Endothelial cell of umbilical vein (primary cell): ENCODE data around the gene PHF23. TPM values are rescaled to one million over a fixed set of nuclear protein-coding genes. Genes with fewer than 3 reads are reported as not detected.

Experiments used
- BruUV-seq: library from RNA; stranded (reverse); fragments of 400-500 nt; replicated peaks from 2 replicates; lab custom pipeline; 2021; lab: Mats Ljungman, UMichigan
- CTCF ChIA-PET: fragments of 300-600, 350-600 bp; sonication (Branson Sonifier 250); formaldehyde crosslinking; loops from one replicate; lab custom pipeline; 2021; ENCODE audit warnings: antibody characterized with exemption, inconsistent platforms; lab: Charles Lee
- POLR2A ChIA-PET: fragments of 300-600, 350-600 bp; sonication (Branson Sonifier 250); formaldehyde crosslinking; loops from one replicate; lab custom pipeline; 2021; ENCODE audit warnings: antibody characterized with exemption, inconsistent platforms; lab: Charles Lee
- DNase-seq: peaks from one replicate; pipeline ENCODE4 v3.0.0-alpha.2; 2011; ENCODE audit warnings: low read depth, low spot score
- FAIRE-seq: peaks from 2 replicates; lab custom pipeline; 2011; peaks lifted over from hg19 to GRCh38; lab: Jason Lieb, UNC
- H2AFZ ChIP-seq: 2 replicates; pipeline ENCODE4 v1.6.0; 2012; ENCODE audit warnings: low read depth, low read length, control low read depth, inconsistent platforms
- H3K27ac ChIP-seq: 2 replicates; pipeline ENCODE4 v1.5.1; 2011; ENCODE audit warnings: low read depth, mild to moderate bottlenecking, control low read depth, low read length, moderate library complexity; ENCODE audit not compliant: insufficient read depth
- H3K27me3 ChIP-seq, 2 experiments: 2 replicates each; pipeline versions ENCODE4 v1.6.0 to v1.6.1; 2011; ENCODE audit warnings: low read length in 2 of 2, mixed read lengths in 1 of 2; ENCODE audit not compliant: control insufficient read depth in 2 of 2, insufficient read depth in 2 of 2
- H3K36me3 ChIP-seq, 2 experiments: 2 replicates in 1 of 2; 3 replicates in 1 of 2; pipeline ENCODE4 v1.5.1; 2011; ENCODE audit warnings: low read length in 2 of 2, mild to moderate bottlenecking in 1 of 2, moderate library complexity in 1 of 2; ENCODE audit not compliant: control insufficient read depth in 2 of 2, insufficient read depth in 2 of 2; ENCODE audit errors: extremely low read depth in 1 of 2
- H3K4me1 ChIP-seq: 3 replicates; pipeline ENCODE4 v1.5.1; 2011; ENCODE audit warnings: mild to moderate bottlenecking, low read length; ENCODE audit not compliant: control insufficient read depth, insufficient read depth; ENCODE audit errors: extremely low read depth
- H3K4me2 ChIP-seq: 2 replicates; pipeline ENCODE4 v1.6.1; 2011; ENCODE audit warnings: low read length, control low read depth, mixed read lengths; ENCODE audit not compliant: insufficient read depth
- H3K4me3 ChIP-seq, 3 experiments: fragments of 200-600 bp in 1 of 3; sonication (generic), shearing (Covaris generic) in 1 of 3; replicated peaks in 1 of 3; 2 replicates each; pipeline ENCODE4 v1.5.1; 2011 to 2016; ENCODE audit warnings: control low read depth in 3 of 3, low read length in 3 of 3, mild to moderate bottlenecking in 2 of 3, inconsistent platforms in 1 of 3, low read depth in 1 of 3, moderate library complexity in 1 of 3; ENCODE audit not compliant: insufficient read depth in 1 of 3
- H3K79me2 ChIP-seq: 2 replicates; pipeline ENCODE4 v1.6.0; 2012; ENCODE audit warnings: low read length, inconsistent platforms; ENCODE audit not compliant: control insufficient read depth, insufficient read depth
- H3K9ac ChIP-seq: replicated peaks from 2 replicates; pipeline ENCODE3; 2011; ENCODE audit warnings: low read length, control low read depth; ENCODE audit not compliant: insufficient read depth; ENCODE audit errors: extremely low read depth
- H3K9me1 ChIP-seq: replicated peaks from 3 replicates; pipeline ENCODE4 v1.6.0; 2011; ENCODE audit warnings: mild to moderate bottlenecking, low read length; ENCODE audit not compliant: control insufficient read depth, insufficient read depth; ENCODE audit errors: extremely low read depth
- H3K9me3 ChIP-seq: replicated peaks from 2 replicates; pipeline ENCODE4 v1.5.1; 2012; ENCODE audit warnings: low read length, inconsistent platforms; ENCODE audit not compliant: control insufficient read depth, insufficient read depth
- H4K20me1 ChIP-seq: replicated peaks from 2 replicates; pipeline ENCODE3; 2011; ENCODE audit warnings: mild to moderate bottlenecking, low read length; ENCODE audit not compliant: control insufficient read depth, insufficient read depth; ENCODE audit errors: extremely low read depth
- EZH2 ChIP-seq: IDR thresholded peaks from 2 replicates; pipeline ENCODE4 v1.6.1; 2012; ENCODE audit warnings: borderline replicate concordance, low read depth, mild to moderate bottlenecking, moderate library complexity, low read length, inconsistent platforms; ENCODE audit not compliant: severe bottlenecking
- FOS ChIP-seq: IDR thresholded peaks from 2 replicates; pipeline ENCODE4 v1.6.1; 2011; ENCODE audit warnings: mild to moderate bottlenecking, low read length, moderate library complexity, borderline replicate concordance; ENCODE audit not compliant: insufficient read depth
- MYC ChIP-seq: IDR thresholded peaks from one replicate; pipeline ENCODE4 v1.6.1; 2011; ENCODE audit warnings: mild to moderate bottlenecking, low read depth, low read length
- POLR2AphosphoS5 ChIP-seq: IDR thresholded peaks from 2 replicates; pipeline ENCODE4 v1.6.1; 2012; ENCODE audit warnings: low read depth, mild to moderate bottlenecking, control low read depth, low read length, moderate library complexity; ENCODE audit not compliant: insufficient read depth
- dilution Hi-C: fragments of 300-500 bp; cut with MboI; formaldehyde crosslinking; loops from one replicate; pipeline ENCODE4 v1.15.0; 2019; ENCODE audit warnings: low sequenced_read_pairs; ENCODE audit not compliant: extremely low pct_ligation_motif_present
- intact Hi-C: fragments of 100-400 bp; cut with micrococcal nuclease; formaldehyde crosslinking; loops from one replicate; pipeline ENCODE4 v1.10.0; 2022
- polyA plus RNA-seq, 4 experiments: library from polyadenylated mRNA; depleted of rRNA in 3 of 4; stranded (reverse) in 3 of 4; unstranded in 1 of 4; fragments of >200 nt; gene quantifications; 2 replicates each; pipeline versions ENCODE4 v1.2.1 to v1.2.3, GENCODE V29; 2011 to 2012; ENCODE audit warnings: missing spikeins in 1 of 4
- total RNA-seq: library from RNA; stranded (reverse); gene quantifications from 2 replicates; pipeline ENCODE4 v1.2.3, GENCODE V29; 2021
- TF ChIP-seq, protein P1 (sequence below), 2 donors: IDR thresholded peaks; 1 replicate in 1 of 2; 2 replicates in 1 of 2; pipeline ENCODE4 v1.5.1; 2011; ENCODE audit warnings: low read length in 2 of 2, mild to moderate bottlenecking in 2 of 2, moderate library complexity in 2 of 2, control low read depth in 1 of 2, inconsistent platforms in 1 of 2, low read depth in 1 of 2; ENCODE audit not compliant: insufficient read depth in 1 of 2; ENCODE audit errors: extremely low read depth in 1 of 2
- TF ChIP-seq, protein P2 (sequence below): IDR thresholded peaks from 2 replicates; pipeline ENCODE4 v1.6.1; 2011; ENCODE audit not compliant: insufficient read depth, insufficient read length

Gene PHF23
- total and polyA plus RNA-seq, 2 donors (not counting 3 experiments of a cell fraction or from before 2014, with no cell fraction given), result 35.6 to 54.7 TPM

DNA sequence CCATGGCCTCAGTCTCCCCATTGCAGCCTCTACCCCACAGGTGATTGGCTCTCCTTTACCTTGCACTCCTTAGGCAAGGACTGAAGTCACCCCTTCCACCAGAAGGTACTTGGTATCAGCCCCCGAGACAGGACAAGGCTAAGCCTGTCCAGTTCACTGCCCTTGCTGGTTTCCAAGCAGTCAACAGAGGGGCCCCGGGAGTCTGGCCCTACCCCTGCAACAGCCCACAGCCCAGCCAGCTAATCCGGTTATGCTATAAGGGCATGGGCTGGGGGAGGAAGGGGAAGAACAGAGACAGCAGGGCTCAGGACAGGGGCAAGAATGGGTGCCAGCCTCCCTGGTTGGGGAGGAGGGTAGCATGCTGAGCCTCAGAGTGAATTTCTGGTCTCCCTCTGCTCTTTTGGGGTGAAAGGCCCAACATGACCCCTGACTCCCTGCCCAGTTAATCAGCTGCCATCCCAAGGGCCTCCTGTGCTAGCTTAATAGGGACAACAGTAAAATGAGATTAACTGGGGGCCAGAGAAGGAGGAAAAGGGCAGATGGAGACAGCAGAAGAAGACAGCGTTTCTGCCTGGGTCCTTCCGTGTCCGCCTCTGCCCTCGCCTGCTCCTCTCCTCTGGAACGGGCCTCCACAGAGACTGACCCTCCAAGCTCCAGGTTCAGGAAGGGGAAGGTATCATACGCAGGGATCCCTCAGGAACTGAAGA is 30.4 kb downstream of the PHF23 start:
- no peaks in the 10 kb centered on the region for H4K20me1 ChIP-seq
- H3K4me1 ChIP-seq, result peaks cover 11% of the 10 kb centered on the region
- ChIA-PET POLR2A (no interaction called here), CTCF (no interaction called here)
- DNase-seq, result no peak
- dilution Hi-C loops, result no loop called here
- H3K79me2 ChIP-seq, result peaks cover 9% of the 10 kb centered on the region
- H3K4me2 ChIP-seq, result no peak overlapping the region
- no peak overlapping the region for H2AFZ ChIP-seq
- no peaks in the 10 kb centered on the region for H3K27me3 ChIP-seq
- FAIRE-seq, result no peak
- no peak overlapping the region for H3K4me3 ChIP-seq
- no TSS peak for BruUV-seq
- H3K9ac ChIP-seq, result no peak overlapping the region
- H3K36me3 ChIP-seq, result peaks cover 0 to 3% of the 10 kb centered on the region in 2 experiments
- TF ChIP-seq POLR2AphosphoS5 (no peak), MYC (no peak), FOS (no peak), EZH2 (no peak)
- TF ChIP-seq, protein P1, sequence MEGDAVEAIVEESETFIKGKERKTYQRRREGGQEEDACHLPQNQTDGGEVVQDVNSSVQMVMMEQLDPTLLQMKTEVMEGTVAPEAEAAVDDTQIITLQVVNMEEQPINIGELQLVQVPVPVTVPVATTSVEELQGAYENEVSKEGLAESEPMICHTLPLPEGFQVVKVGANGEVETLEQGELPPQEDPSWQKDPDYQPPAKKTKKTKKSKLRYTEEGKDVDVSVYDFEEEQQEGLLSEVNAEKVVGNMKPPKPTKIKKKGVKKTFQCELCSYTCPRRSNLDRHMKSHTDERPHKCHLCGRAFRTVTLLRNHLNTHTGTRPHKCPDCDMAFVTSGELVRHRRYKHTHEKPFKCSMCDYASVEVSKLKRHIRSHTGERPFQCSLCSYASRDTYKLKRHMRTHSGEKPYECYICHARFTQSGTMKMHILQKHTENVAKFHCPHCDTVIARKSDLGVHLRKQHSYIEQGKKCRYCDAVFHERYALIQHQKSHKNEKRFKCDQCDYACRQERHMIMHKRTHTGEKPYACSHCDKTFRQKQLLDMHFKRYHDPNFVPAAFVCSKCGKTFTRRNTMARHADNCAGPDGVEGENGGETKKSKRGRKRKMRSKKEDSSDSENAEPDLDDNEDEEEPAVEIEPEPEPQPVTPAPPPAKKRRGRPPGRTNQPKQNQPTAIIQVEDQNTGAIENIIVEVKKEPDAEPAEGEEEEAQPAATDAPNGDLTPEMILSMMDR (IDR thresholded peaks at IDR 0.05; ENCODE audit: extremely low read depth in 1 of 2, insufficient read depth in 1 of 2, low read depth in 1 of 2, low read length in 2 of 2), result no peak
- TF ChIP-seq, protein P2, sequence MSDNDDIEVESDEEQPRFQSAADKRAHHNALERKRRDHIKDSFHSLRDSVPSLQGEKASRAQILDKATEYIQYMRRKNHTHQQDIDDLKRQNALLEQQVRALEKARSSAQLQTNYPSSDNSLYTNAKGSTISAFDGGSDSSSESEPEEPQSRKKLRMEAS, result no peak
- H3K27ac ChIP-seq, result no peak overlapping the region
- H3K9me3 ChIP-seq, result no peaks in the 10 kb centered on the region
- H3K9me1 ChIP-seq, result no peaks in the 10 kb centered on the region
- intact Hi-C loops, result no loop called here
